HG03064 (cell line): ENCODE data around the gene PIK3R3.

Experiments
- ATAC-seq: cut with Tn5 transposase; IDR thresholded peaks from one replicate; pipeline ENCODE4 v1.9.1; 2021; ENCODE audit warnings: low read depth; ENCODE audit not compliant: unreplicated experiment

PIK3R3 gene

DNA sequence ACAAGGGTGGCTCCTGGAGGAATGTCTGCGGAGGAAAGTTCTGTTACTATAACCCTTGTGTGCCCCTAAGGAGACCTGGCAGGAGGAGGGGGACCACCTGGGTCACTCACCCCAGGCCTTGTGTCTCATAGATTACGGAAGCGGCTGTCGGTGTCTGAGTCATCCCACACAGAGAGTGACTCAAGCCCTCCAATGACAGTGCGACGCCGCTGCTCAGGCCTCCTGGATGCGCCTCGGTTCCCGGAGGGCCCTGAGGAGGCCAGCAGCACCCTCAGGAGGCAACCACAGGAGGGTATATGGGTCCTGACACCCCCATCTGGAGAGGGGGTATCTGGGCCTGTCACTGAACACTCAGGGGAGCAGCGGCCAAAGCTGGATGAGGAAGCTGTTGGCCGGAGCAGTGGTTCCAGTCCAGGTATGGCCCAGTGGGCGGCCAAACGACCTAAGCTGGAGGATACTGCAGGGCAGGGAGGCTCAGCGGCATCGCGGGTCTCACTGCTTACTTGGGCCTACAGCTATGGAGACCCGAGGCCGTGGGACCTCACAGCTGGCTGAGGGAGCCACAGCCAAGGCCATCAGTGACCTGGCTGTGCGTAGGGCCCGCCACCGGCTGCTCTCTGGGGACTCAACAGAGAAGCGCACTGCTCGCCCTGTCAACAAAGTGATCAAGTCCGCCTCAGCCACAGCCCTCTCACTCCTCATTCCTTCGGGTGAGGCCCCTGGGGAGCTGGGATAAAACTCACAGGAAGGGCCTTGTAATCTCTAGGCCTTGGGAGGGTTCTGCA lies 101.4 kb downstream of the PIK3R3 start:
- no peak for ATAC-seq

DNA sequence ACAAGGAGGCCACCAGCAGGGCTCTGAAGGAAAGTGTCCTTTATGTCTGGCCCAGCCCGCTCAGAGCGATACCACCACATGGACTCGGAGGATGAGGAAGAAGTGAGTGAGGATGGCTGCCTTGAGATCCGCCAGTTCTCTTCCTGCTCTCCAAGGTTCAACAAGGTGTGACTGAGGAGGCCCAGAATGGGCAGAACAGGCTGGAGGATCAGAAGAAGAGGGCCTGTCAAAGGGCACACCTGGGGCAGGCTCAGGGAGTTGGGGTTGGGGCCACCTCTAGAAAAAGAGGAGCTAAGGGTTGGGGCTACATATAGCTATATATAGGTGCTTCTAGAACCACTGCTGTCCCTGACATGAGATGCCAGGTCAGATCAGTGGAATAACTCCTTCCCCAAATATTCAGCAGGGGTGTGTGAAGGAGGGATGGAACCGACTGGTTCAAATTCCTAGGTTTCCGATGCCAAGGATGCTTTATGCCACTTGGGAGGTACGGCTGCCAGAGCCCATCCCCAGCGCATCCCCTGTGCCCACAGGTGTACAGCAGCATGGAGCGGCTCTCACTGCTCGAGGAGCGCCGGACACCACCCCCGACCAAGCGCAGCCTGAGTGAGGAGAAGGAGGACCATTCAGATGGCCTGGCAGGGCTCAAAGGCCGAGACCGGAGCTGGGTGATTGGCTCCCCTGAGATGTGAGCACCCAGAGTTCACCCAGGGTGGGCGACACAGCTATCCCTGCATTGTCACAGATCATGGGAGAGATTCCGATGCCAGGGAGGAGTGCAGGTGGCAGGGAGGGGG lies 102.2 kb downstream of the PIK3R3 start:
- ATAC-seq = no peak

DNA sequence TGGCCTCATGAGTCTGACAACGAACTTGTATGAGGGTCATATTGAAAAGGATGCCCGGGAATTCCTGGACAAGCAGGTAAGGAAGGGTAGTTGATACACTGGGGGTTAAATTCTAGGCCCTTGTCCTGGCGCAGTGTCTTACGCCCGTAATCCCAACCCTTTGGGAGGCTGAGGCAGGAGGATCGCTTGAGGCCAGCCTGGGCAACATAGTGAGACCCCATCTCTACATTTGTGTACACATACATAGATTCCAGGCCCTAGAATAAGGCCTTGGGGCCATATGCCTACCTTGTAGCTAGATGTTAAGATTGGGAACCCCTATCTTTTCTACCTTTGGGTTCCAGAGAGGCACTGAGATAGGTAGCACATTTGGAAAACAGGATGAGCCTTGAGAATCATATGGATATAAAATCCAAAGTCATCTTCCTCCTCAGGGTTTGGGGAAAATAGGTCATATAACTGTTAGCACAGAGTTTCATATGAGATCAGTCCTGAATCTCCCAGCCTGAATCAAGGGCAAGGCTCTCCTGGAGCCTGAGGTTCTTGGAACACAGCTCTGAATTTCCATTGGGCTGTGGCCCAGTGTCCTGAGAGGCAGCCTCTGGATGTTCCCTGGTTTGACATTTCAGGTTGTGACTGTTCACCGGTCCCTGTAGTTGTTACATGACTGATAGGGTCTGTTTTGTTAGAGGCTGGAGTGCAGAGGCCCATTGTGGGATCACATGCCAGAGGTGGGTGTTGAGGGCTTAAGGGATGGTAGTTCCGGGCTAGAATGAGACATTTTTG lies 104.4 kb downstream of the PIK3R3 start:
- ATAC-seq = no peak

DNA sequence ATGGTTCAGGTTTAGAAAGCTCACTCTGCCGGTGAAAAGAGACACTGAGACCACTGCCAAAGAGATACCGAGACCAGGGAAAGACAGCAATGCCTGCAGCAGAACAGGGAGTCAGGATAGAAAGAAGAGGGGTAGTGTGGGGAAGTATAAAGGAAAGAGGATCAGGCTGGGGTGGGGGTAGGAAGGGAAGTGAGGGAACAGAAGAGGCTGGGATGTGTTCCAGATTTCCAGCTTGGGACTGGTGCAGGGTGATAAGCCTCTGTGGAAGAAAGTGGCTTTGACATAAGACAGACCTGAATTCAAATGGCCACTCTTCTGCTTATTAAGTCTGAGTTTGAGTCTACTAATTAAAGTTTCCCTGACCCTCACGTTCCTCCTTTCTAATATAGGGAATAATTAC lies 105.9 kb downstream of the PIK3R3 start:
- no peak for ATAC-seq

DNA sequence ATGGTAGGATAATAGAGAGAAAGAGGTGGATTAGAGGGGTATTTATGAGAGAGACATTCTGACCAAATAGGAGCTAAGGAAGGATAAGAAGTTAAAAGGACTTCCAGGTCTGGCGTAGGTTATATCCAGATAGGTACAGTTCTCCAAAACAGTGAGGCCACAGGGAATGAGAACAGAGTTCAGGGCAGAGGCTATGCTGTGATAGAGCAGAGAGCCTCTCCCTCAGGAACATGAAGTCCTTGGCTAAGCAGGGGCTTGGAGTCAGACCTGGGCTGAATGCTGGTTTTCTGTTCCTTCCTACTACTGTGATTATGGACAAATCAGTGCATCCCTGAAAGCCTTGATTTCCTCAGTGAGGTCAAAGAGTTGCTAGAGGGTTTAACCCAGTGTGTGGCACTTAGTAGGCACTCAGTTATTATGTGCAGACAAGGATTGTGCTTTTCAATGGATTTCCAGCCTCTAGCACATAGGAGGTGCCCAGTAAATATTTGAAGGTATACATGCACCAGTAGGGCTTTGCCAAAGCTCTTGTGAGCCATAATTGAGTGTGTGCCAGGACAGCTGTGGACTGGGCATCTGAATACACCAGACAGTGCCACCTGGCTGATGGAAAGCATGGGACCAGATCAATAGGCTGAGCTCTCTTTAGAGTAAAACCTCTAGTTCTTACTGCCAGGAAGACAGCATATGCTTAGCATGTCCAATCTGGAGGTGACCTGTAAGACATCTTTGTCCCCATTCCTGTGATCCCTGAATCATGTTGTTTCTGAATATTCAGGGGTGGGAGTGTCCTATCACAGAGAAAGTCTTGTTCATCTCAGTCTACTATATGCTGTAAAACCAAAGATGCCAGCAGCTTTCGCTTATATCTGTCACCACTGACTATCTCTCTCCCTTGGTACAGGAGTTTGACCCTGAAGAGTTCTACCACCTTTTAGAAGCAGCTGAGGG lies 111.1 kb downstream of the PIK3R3 start:
- no peak for ATAC-seq

DNA sequence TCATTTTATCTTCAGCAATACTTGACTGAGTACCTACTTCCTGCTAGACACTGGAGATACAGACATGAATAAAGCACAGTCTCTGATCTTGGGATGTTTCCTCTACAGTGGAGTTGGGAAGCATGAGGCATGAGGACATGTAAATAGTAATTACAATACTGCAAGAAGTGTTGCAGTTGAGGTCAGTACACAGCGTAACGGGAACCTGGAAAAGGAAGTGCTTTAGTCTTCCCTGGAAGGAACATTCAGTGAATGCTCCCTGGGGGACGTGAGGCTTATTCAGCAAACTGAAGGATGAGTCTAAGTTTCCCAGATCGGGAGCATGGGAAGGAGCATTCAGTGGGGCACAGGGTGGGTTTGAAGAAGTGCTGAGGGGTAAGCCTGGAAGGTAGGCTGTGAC lies 112.4 kb downstream of the PIK3R3 start:
- no peak for ATAC-seq

DNA sequence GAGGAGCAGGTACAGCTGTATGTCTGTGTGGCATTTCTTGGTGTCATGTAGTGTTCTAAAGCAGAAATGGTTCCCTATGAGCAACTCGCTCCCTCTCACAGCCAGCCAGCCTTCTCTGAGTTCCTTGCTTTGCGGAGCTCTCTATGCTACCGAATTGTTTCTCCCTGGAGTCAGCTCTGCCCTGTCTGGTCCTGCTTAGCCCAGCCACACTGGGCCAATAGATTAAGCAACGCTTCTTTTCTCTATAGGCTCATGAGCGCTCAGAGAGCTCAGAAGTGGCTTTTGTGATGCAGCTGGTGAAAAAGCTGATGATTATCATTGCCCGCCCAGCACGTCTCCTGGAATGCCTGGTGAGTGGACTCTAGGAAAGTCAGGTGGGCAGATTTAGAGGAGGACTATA lies 113.1 kb downstream of the PIK3R3 start:
- no peak for ATAC-seq

DNA sequence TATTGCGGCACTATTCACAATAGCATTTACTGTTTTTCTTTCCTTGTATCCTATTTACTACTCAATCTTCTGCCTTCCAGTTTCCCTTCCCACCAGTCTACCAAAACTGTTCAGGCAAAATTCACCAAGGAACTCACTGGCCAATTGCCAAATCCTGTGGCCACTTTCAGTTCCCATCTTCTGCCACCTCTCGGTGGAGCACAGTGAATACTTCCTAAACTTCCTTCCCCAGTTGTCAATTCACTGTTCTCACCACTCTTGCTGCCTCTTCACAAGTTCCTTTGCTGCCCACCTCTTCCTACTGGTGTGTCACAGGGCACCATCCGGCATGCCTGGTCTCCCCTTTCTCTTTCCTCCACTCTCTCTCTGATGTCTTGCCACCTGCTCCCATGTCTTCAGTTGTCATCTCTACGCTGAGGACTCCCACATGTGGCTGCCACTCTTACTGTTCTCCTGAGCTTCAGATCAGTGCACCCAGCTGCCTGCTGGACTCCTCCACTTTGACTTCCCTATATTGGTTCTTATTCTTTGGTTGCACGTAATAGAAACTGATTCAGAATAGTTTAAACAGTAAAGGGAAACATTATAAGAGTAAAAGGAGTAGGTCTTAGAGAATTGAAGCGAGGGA lies 114.4 kb downstream of the PIK3R3 start:
- ATAC-seq = no peak

DNA sequence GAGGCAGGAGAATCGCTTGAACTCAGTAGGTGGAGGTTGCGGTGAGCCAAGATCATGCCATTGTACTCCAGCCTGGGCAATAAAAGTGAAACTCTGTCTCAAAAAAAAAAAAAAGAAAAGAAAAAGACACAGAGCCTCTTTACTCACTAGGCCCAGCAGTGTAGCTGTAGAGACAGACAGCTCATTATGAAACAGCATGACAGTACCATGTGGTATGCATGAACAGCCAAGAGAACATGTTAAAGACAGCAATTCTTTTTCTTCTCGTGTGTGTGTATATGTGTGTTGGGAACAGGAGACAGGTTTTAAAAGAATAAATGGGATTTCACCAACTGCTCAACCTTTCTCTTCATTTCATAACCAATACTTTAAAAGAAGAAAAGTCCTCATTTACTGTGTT lies 118.8 kb downstream of the PIK3R3 start:
- no peak for ATAC-seq

DNA sequence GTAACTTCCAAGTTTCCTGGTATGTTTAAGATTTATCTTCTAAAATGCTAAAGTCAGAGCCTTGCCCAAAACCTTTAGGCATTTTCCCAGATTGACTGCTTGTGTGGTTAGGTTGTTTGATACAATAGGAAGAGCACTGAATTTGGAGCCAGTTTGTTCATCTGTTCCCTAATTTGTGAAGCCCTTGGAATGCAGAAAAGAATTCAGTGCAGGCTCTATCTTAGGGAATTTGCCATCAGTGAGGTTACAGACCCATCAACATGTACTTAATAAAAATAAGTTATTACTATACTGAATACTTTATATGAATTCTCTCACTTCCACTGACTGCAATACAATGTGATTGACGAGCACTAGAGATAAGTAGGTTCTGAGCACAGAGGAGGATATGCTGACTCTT lies 120.2 kb downstream of the PIK3R3 start:
- ATAC-seq = no peak

DNA sequence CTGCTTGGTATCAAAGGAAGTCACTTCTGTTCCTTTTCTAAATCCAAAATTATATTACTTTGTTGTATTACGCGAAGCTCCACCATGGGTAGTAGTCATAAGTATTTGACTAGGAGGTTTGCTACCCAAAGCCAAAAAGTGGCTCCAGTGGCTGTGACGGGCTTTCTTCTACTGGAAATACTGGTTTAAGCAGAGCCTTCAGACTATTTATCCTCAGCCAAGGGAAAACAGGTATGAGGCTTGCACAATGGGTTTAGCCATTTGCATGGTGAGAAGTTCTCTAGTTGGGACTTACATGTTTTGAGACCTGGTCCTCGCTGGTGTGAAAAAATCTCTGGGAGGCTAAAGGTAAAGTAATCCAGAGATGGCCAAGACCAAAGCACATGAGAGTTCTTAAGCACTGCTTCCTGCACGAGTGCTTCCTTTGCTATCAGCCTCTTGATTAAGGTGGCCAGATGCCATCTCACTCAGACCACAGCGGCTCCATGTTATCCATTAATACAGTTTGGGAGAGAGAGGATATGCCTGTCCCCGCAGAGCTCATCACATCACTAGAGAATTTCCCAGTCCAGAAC lies 121.2 kb downstream of the PIK3R3 start:
- ATAC-seq = no peak

DNA sequence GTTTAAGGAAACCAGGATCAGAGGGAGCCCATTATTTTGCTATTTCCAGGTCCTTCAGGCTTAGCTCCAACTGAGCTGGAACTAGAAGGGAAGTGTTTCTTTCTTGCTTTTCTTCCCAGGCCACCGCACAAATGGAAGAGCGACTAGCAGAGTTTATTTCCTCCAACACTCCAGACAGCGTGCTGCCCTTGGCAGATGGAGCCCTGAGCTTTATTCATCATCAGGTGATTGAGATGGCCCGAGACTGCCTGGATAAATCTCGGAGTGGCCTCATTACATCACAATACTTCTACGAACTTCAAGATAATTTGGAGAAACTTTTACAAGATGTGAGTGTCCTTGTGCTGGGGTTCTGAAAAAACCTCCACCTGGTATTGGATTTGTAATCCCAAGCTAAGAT lies 121.8 kb downstream of the PIK3R3 start:
- ATAC-seq = no peak

DNA sequence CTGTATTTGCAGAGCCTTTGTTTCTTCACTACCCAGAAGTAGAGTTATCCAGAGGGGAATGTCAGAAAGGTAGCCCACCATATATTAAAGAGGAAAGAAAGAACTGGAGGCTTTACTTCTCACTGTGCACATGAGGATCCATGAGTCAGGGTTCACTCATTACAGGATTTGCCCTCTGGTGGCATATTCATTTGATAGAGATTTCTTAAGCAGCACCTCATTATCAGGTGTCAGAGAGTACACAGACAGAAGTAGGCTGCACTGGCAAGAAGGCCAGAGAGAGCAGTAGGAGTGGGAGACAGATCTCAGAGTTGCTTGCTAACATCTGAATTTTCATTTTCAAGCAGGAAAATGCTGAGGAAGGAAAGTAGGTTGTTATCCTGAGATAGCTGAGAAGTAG lies 123.8 kb downstream of the PIK3R3 start:
- no peak for ATAC-seq

DNA sequence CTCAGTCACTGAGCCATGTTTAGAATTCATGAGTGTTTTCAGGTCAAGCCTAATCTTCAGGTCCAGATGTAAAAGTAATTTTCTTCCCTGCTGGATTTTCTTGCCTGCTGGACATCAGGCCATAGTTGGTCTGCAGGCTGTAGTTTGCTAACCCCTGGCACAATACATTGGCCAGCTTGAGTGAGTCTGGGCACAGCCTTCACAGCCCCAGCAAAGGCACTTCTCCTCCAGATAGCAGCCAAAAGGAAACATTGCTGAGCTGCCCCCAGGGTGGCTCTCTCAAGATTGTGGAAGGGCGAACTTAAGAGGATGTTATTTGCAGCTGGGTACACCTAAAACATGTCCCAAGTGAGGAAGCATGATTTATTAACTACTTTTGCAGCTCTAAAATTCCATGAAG lies 126.8 kb downstream of the PIK3R3 start:
- ATAC-seq = no peak

DNA sequence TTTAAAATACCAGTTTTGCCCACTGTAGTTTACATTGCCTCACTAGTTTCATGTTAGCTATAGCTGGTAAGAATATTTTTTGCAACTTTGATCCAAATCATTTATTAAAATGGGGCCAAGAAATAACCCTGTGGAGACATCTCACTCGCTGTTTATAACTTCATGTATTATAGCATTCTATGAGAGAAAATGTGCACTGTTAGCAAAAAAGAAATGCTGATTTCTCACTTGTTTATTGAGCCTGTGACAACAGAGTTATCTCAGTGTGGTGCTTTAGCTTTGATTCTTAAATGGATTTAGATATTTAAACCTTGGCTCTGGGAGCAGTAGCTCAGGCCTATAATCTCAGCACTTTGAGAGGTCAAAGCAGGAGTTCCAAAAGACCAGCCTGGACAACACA lies 127.9 kb downstream of the PIK3R3 start:
- ATAC-seq = no peak

DNA sequence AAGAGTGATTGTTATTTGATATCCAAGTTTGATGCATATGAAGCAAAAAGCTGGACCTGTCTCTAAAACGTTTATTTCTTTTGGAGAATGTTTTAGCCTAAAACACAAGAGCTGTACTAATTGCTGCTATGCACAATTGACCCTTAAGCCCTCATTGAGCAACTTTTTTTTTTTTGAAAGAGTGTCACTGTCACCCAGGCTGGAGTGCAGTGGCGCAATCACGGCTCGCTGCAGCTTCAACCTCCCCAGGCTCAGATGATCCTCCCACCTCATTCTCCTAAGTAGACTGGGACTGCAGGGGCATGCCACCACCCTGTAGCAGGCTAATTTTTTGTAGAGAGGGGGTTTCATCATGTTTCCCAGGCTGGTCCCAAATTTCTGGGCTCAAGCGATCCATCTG lies 129.1 kb downstream of the PIK3R3 start:
- no peak for ATAC-seq

DNA sequence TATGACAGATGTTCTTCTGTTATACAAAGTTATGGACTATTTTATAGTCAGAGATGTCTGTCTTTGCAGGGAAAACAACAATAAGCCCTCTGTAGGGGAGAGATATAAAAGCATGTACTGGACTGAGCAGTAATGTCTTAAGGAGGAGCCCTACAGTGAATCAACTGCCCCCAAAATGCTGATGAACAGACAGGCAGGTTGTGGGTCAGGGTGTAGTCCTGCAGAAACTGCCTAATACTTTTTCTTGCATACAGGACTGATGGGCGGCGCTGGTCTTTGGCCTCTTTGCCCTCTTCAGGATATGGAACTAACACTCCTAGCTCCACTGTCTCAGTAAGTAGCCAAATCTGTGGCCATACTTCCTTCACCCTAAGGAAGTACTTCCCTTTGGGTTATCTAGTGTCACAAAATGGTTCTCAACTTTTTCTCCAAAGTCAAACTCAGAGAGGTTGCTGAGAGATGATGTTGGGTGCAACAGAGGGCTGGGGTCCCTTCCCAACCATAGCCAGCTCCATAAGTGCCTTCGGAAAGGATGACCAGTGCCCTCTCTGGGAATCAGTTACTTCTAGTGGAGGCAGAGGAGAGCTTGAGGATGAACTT lies 129.8 kb downstream of the PIK3R3 start:
- no peak for ATAC-seq

DNA sequence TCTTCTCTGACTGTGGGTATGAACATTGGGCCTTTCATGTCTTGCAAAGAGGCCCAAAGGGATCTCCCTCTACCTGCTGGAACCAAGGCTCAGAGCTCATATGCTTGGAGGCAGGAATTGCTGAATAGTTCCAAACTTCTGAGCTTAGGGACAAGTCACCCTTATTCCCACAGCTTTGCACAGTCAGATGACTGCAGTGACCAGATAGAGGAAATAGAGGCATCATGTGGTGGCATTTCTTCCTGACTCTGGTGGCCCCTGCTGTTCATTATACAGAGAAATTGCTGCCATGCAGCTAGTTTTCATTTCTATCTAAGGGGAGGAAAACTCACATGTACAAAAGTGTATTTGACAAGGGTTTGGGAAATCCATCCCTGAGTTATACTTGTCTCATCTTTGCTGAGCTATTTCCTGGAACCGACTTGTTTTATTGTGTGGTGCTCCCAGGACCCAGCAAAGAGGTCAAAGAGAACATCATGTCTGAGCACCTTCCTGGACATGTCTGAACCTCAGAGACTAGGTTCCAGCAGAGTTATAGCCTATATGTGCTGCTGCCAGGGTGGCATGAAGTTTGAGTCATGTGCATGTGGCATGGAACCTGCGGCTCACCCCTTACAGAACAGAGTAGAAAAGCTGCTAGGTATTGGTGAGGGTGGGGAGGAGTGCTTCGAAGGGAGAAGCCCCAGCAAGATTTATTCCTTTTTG lies 131.2 kb downstream of the PIK3R3 start:
- ATAC-seq = no peak
